Activated naive CD8-positive, alpha-beta T cell treated with anti-CD3 and anti-CD28 coated beads, Interleukin-2, amount 50 U/mL, for 16 hours (primary cell): ENCODE measurements around the gene NDRG2.
"Not testable (repeated sequence)": the region's sequence is repeated elsewhere in the genome, so short reads cannot be mapped to it uniquely, and the experiment has no call there.

Experiments used
- DNase-seq: peaks from one replicate; pipeline ENCODE4 v3.0.0-alpha.2; 2020; ENCODE audit warnings: low read depth, low spot score

The NDRG2 gene

GRCh38 chr14:21009721-21010120, 15.1 kb downstream of the NDRG2 start:
- DNase-seq, result not testable (repeated sequence)

GRCh38 chr14:21003788-21004346, 21.0 kb downstream of the NDRG2 start:
- DNase-seq, result no peak

- no peak for DNase-seq
Observed at GRCh38 chr14:21001218-21001617, 23.6 kb downstream of the NDRG2 start.

- no peak for DNase-seq
Observed at GRCh38 chr14:20999591-20999990, 25.3 kb downstream of the NDRG2 start.

DNA sequence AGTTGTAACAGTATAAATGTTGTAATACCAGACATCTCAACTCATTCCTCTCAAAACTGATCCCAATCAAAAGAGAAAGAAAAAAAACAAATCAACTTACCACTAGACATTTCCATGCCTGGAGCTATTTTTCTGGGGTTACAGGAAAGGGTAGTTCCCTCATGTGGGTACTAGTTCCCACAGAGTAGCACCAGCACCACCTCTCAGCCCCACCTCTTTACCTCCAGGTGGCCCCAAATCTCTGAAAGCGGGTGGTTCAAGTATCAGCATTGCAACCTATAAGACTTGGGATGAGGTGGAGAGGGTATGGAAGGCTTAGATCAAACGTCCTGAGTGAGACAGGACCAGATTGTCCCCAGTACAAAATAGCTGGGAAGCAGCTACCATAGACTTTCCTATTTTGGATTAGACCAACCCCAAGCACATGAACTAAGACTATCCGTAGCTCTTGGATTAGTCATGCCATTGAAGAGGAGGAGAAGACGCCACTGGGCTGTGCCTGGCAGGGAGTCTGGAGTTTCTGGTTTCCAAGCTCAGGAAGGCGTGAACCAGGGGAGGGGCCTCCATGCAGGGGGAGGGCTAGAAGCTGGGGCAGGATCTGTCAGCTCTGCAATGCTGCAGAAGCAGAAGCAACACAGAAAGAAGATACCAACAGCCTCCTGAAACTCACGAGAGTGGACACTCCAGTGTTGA, 26.0 kb downstream of the NDRG2 start, which contains the start of gene SLC39A2:
TSS of gene SLC39A2 (plus strand) at position 620 of the 693 bp plus-strand sequence. CDS start 154 bp downstream, outside the sequence.
- no peak for DNase-seq

DNA sequence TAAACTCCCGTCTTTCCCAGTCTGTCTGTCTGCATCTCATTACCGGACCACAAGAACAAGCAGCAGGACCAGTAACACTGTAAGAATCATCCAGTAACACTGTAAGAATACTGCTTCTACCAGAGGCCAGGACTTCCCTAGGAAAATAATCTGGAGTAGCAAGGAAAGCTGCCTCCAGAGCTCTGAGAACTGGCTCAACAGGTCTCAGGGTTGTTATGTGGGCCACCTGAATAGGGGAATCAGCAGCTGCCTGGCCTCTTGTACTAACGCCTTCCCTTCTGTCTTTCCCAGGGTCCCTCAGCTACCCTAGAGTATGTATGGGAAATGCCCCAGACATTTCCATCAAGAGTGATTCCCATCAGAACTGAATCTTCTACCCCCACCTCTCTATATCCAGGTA, 26.7 kb downstream of the NDRG2 start:
- DNase-seq, result no peak

- no peak for DNase-seq
Observed at GRCh38 chr14:20997564-20997963, 27.3 kb downstream of the NDRG2 start.

DNA sequence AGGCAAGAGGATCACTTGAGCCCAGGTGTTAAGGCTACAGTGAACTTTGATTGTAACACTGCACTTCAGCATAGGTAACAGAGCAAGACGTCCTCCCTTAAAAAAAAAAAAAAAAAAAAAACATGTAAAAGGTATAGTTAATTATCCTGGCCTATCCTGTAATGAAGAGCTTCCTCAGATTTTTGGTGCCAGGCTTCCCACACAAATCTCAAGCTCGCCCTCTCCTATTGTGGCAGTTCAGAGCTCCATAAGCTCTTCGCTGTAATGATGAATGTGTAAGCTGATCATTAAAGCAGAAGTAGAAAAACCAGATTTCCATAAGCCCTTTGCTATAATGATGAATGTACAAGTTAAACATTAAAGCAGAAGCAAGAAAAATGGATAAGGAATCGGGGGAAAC, 27.7 kb downstream of the NDRG2 start:
- no peak for DNase-seq

GRCh38 chr14:20996521-20996920, 28.3 kb downstream of the NDRG2 start:
- DNase-seq, result no peak

DNA sequence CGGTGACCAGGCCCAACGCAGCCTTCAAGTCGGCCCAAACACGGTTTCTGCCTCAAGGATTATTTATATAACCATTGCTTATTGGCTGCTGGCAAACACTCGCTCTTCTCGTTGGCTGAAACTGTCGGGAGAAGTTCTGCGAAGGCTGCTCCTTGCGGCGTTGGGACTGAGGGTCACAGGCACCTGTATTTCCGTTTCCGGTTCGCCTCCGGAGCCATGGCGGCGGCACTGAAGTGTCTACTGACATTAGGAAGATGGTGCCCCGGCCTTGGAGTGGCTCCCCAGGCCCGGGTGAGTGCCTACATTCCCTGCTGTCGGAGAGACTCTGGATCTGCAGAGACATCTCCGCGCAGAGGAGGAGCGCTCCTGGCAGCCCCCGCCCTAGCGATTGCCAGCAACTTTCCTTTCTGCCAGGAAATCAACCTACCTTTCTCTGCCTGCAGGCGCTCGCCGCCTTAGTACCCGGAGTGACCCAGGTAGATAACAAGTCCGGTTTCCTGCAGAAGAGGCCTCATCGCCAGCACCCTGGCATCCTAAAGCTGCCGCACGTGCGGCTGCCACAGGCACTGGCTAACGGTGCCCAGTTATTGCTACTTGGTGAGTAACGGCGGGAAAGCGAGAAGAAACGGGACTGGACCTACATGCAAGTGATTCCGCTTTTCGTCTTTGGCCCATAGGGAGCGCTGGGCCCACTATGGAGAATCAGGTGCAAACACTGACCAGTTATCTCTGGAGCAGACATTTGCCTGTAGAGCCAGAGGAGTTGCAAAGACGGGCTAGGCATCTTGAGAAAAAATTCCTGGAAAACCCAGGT, 34.9 kb downstream of the NDRG2 start, which contains the start of gene METTL17:
TSS of gene METTL17 (plus strand) at position 194 of the 814 bp plus-strand sequence. CDS start at position 217, 23 bp downstream.
- DNase-seq, result peak; percentile 70

DNA sequence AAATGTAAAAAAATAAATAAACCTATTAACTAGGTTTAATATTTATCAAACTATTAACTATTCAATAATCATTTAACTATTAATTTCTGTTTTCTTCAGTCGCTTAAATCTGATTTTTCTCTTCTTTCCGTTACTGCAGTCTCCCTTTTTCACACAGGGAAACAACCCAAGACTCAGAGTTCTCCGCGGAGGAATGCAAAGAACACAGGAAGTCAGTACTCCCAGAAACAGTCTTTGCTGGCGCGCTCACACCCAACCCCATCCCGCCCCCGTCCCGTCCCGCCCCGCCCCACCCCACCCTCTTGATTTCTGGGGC, 35.4 kb downstream of the NDRG2 start:
- no peak for DNase-seq

DNA sequence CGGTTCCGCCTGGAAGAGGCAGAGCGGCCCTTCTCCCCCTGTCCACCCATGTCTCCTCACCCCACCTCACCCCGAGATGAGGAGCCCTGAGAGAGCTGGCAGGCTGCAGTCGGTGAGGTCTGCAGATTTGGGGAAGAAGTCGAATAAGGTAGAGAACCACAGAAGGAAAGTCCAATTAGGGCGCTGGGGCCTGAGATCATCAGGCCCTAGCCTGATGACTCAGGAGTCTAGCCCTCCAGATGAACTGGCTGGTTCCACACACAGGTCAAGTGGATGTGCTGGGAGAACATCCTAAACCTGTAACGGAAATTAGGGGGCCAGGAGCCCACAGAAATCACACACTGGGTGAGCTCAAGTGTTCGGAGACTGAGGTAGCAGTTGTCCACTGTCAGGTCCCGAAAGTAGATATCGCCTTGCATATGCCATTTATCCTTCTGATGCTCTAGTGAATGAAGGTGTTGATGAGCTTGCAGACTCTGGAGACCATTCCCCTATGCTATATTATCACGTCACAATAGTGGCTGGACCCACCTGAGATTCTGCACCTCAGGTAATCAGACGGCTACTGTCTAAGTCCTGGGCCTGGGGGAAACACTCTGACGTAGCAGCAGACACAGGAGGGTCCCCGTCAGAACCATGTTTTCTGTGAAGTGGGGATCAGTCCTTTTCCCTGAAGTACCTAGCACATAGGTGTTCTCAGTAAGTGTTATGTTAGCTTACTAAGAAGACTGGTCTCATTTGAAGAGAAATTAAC, 36.0 kb downstream of the NDRG2 start:
- no peak for DNase-seq

- DNase-seq, result no peak
Observed at GRCh38 chr14:20986811-20987210, 38.0 kb downstream of the NDRG2 start.

DNA sequence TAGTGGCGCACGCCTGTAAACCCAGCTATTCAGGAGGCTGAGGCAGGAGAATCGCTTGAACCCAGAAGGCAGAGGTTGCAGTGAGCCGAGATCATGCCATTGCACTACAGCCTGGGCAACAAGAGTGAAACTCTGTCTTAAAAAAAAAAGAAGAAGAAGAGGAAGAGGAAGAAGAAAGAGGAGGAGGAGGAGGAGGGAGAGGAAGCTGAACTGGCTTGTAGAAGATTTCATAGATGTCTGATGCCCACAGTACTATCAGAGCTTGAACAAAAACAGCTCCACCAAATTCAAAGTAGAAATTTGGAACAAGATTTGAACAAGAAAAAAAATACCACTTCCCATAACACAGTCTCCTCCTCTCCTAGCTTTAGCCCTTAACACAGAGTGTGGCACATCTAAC, 39.2 kb downstream of the NDRG2 start:
- DNase-seq, result not testable (repeated sequence)

GRCh38 chr14:20982646-20983369, 42.1 kb downstream of the NDRG2 start:
- no peak for DNase-seq

- DNase-seq, result no peak
Observed at GRCh38 chr14:20980906-20981305, 44.0 kb downstream of the NDRG2 start.

- no peak for DNase-seq
Observed at GRCh38 chr14:20978687-20979086, 46.2 kb downstream of the NDRG2 start.

- no peak for DNase-seq
Observed at GRCh38 chr14:20976291-20976690, 48.6 kb downstream of the NDRG2 start.

DNA sequence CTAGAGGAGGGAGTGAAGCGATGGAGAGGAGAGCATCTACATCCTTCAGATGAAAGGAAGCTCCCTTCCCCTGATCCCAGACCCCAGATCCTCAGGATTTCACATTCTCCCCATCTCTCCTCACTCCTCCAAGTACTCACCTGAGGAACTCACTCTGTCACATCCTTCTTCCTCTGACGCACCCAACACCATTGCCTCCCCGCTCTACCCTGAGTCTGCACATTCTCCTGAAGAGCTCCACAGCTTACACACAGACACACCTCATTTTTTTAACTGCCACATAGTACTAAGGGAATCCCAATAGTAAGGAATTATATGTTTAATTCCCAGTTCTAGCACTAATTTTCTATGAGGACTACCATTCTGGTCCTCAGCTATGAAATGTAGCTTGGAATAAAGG, 51.4 kb downstream of the NDRG2 start:
- no peak for DNase-seq

GRCh38 chr14:20971705-20972021, 53.2 kb downstream of the NDRG2 start:
- DNase-seq, result no peak

GRCh38 chr14:20970983-20971704, 53.7 kb downstream of the NDRG2 start:
- peak; percentile 53 for DNase-seq
